H1 (cell line): ENCODE data around the gene CISD1. TPM values are rescaled to one million over a fixed set of nuclear protein-coding genes. Genes with fewer than 3 reads are reported as not detected.
A peak's percentile ranks its signal among the peaks of the same experiment; 100 is the strongest.

ENCODE experiments used
- CTCF ChIA-PET: fragments of 300-600 bp; sonication (Branson Sonifier 250); formaldehyde crosslinking; loops from one replicate; lab custom pipeline; 2021; ENCODE audit not compliant: partially characterized antibody; lab: Charles Lee
- POLR2A ChIA-PET: fragments of 300-600 bp; sonication (Branson Sonifier 250); formaldehyde crosslinking; loops from one replicate; lab custom pipeline; 2021; ENCODE audit warnings: inconsistent platforms; ENCODE audit not compliant: partially characterized antibody; lab: Charles Lee
- DNase-seq, 2 experiments: peaks; one replicate each; pipeline versions ENCODE4 v3.0.0 to v3.0.0-alpha.2; 2010 to 2022; ENCODE audit warnings: low spot score in 2 of 2, low read depth in 1 of 2, mixed read lengths in 1 of 2
- FAIRE-seq: peaks from 2 replicates; lab custom pipeline; 2011; peaks lifted over from hg19 to GRCh38; lab: Jason Lieb, UNC
- H2AFZ ChIP-seq: 2 replicates; pipeline ENCODE4 v1.8.1; 2012; ENCODE audit warnings: low read length, inconsistent platforms
- H2AK5ac ChIP-seq: 2 replicates; pipeline ENCODE4 v1.6.1; 2013; ENCODE audit warnings: low read depth, low read length
- H2BK120ac ChIP-seq: replicated peaks from 2 replicates; pipeline ENCODE3; 2013; ENCODE audit warnings: low read depth, low read length, inconsistent platforms
- H2BK12ac ChIP-seq: 2 replicates; pipeline ENCODE4 v1.6.1; 2013; ENCODE audit warnings: low read depth, low read length
- H2BK15ac ChIP-seq: 2 replicates; pipeline ENCODE4 v1.6.1; 2013; ENCODE audit warnings: low read length
- H2BK20ac ChIP-seq: 2 replicates; pipeline ENCODE4 v1.6.1; 2013; ENCODE audit warnings: low read length
- H2BK5ac ChIP-seq: 2 replicates; pipeline ENCODE4 v1.6.1; 2013; ENCODE audit warnings: low read depth, low read length
- H3K14ac ChIP-seq: 2 replicates; pipeline ENCODE4 v1.6.1; 2013; ENCODE audit warnings: inconsistent platforms; ENCODE audit not compliant: insufficient read length
- H3K18ac ChIP-seq: 2 replicates; pipeline ENCODE4 v1.6.1; 2013; ENCODE audit warnings: low read length; ENCODE audit errors: extremely low read depth
- H3K23ac ChIP-seq: 2 replicates; pipeline ENCODE4 v1.6.1; 2013; ENCODE audit warnings: inconsistent platforms; ENCODE audit not compliant: insufficient read length
- H3K23me2 ChIP-seq: 2 replicates; pipeline ENCODE4 v1.6.1; 2013; ENCODE audit warnings: low read depth, low read length
- H3K27ac ChIP-seq: 2 replicates; pipeline ENCODE4 v1.6.1; 2011; ENCODE audit warnings: low read depth, low read length, inconsistent platforms
- H3K27me3 ChIP-seq, 4 experiments: replicated peaks in 1 of 4; 1 replicate in 1 of 4; 2 replicates in 3 of 4; pipeline versions ENCODE4 v1.6.1 to v1.8.1; 2011 to 2013; ENCODE audit warnings: low read length in 3 of 4, mild to moderate bottlenecking in 3 of 4, inconsistent platforms in 2 of 4, mixed read lengths in 2 of 4, moderate library complexity in 1 of 4; ENCODE audit not compliant: control insufficient read depth in 3 of 4, insufficient read depth in 3 of 4; ENCODE audit errors: extremely low read depth in 1 of 4
- H3K36me3 ChIP-seq, 4 experiments: 2 replicates each; pipeline versions ENCODE4 v1.6.1 to v1.8.1; 2011 to 2013; ENCODE audit warnings: mild to moderate bottlenecking in 4 of 4, low read length in 3 of 4, moderate library complexity in 2 of 4, control low read depth in 1 of 4, inconsistent platforms in 1 of 4; ENCODE audit not compliant: insufficient read depth in 4 of 4, control insufficient read depth in 2 of 4
- H3K4ac ChIP-seq: replicated peaks from 2 replicates; pipeline ENCODE3; 2013; ENCODE audit warnings: low read length, low read depth, mixed read lengths, inconsistent platforms; ENCODE audit not compliant: insufficient read length
- H3K4me1 ChIP-seq, 4 experiments: replicated peaks in 1 of 4; 1 replicate in 1 of 4; 2 replicates in 3 of 4; pipeline versions ENCODE4 v1.6.1 to v1.8.1; 2011 to 2013; ENCODE audit warnings: low read length in 3 of 4, inconsistent platforms in 2 of 4, mixed read lengths in 1 of 4; ENCODE audit not compliant: insufficient read depth in 4 of 4, control insufficient read depth in 3 of 4
- H3K4me2 ChIP-seq, 2 experiments: 2 replicates each; pipeline versions ENCODE4 v1.6.1 to v1.8.1; 2011 to 2013; ENCODE audit warnings: low read depth in 2 of 2, low read length in 2 of 2, control low read depth in 1 of 2, inconsistent platforms in 1 of 2, mild to moderate bottlenecking in 1 of 2; ENCODE audit not compliant: insufficient read depth in 1 of 2
- H3K4me3 ChIP-seq, 4 experiments: fragments of 200-600, 300-600 bp in 1 of 4; sonication (generic), shearing (Covaris generic), sonication (Bioruptor Twin) in 1 of 4; 2 replicates each; pipeline versions ENCODE4 v1.5.1 to v1.8.1; 2011 to 2016; ENCODE audit warnings: low read length in 4 of 4, low read depth in 3 of 4, control low read depth in 2 of 4, inconsistent platforms in 2 of 4, mild to moderate bottlenecking in 2 of 4, mixed read lengths in 1 of 4, moderate library complexity in 1 of 4; ENCODE audit not compliant: insufficient read depth in 2 of 4; ENCODE audit errors: extremely low read depth in 1 of 4
- H3K56ac ChIP-seq: replicated peaks from 2 replicates; pipeline ENCODE3; 2013; ENCODE audit warnings: low read depth, mild to moderate bottlenecking, mixed read lengths, low read length, inconsistent platforms; ENCODE audit not compliant: insufficient read length
- H3K79me1 ChIP-seq: 2 replicates; pipeline ENCODE4 v1.6.1; 2013; ENCODE audit warnings: low read depth, low read length, control low read depth
- H3K79me2 ChIP-seq, 2 experiments: 2 replicates each; pipeline versions ENCODE4 v1.6.1 to v1.8.1; 2012 to 2013; ENCODE audit warnings: low read length in 2 of 2, mild to moderate bottlenecking in 2 of 2, inconsistent platforms in 1 of 2; ENCODE audit not compliant: insufficient read depth in 2 of 2, control insufficient read depth in 1 of 2
- H3K9ac ChIP-seq, 4 experiments: replicated peaks in 1 of 4; 1 replicate in 1 of 4; 2 replicates in 3 of 4; pipeline versions ENCODE4 v1.6.1 to v1.8.1; 2011 to 2013; ENCODE audit warnings: low read depth in 3 of 4, low read length in 3 of 4, control low read depth in 2 of 4, mild to moderate bottlenecking in 2 of 4, moderate library complexity in 2 of 4, inconsistent platforms in 1 of 4; ENCODE audit errors: extremely low read depth in 1 of 4
- H3K9me3 ChIP-seq, 2 experiments: 2 replicates each; pipeline versions ENCODE4 v1.6.1 to v1.8.1; 2012 to 2013; ENCODE audit warnings: mild to moderate bottlenecking in 2 of 2, moderate library complexity in 2 of 2, control low read depth in 1 of 2, inconsistent platforms in 1 of 2, low read depth in 1 of 2, low read length in 1 of 2, mixed read lengths in 1 of 2; ENCODE audit not compliant: insufficient read depth in 2 of 2
- H4K20me1 ChIP-seq, 2 experiments: replicated peaks in 1 of 2; 2 replicates each; pipeline versions ENCODE3 to v1.8.1; 2011 to 2013; ENCODE audit warnings: inconsistent platforms in 2 of 2, low read length in 2 of 2, mild to moderate bottlenecking in 1 of 2; ENCODE audit not compliant: insufficient read depth in 2 of 2, control insufficient read depth in 1 of 2
- H4K5ac ChIP-seq: 2 replicates; pipeline ENCODE4 v1.6.1; 2013; ENCODE audit warnings: low read length, low read depth, mixed read lengths, inconsistent platforms; ENCODE audit not compliant: insufficient read length
- H4K8ac ChIP-seq: 2 replicates; pipeline ENCODE4 v1.8.0; 2013; ENCODE audit warnings: mild to moderate bottlenecking, moderate library complexity, low read length, inconsistent platforms; ENCODE audit not compliant: insufficient read depth; ENCODE audit errors: extremely low read depth
- H4K91ac ChIP-seq: replicated peaks from 2 replicates; pipeline ENCODE3; 2013; ENCODE audit warnings: low read length, mixed read lengths, inconsistent platforms; ENCODE audit not compliant: insufficient read length
- CTCF ChIP-seq, 3 experiments: IDR thresholded peaks; 1 replicate in 2 of 3; 2 replicates in 1 of 3; pipeline versions ENCODE4 v1.5.1 to v1.6.1; 2011; ENCODE audit warnings: low read length in 3 of 3, mild to moderate bottlenecking in 3 of 3, inconsistent platforms in 2 of 3, low read depth in 1 of 3, moderate library complexity in 1 of 3; ENCODE audit not compliant: insufficient read depth in 1 of 3; ENCODE audit errors: control extremely low read depth in 1 of 3
- KDM5A ChIP-seq: fragments of 200-600 bp; IDR thresholded peaks from 2 replicates; pipeline ENCODE4 v1.7.1; 2012; ENCODE audit warnings: mild to moderate bottlenecking, low read length, inconsistent platforms, mixed read lengths
- RAD21 ChIP-seq, 2 experiments: IDR thresholded peaks in 1 of 2; conservative IDR thresholded peaks in 1 of 2; 2 replicates each; pipeline ENCODE4 v1.6.1; 2011; ENCODE audit warnings: low read depth in 2 of 2, low read length in 2 of 2, improper control_type of control experiment in 1 of 2, inconsistent platforms in 1 of 2, mild to moderate bottlenecking in 1 of 2, moderate library complexity in 1 of 2
- WGBS, 2 experiments: shearing (Covaris generic) in 1 of 2; methylation state at CpG; one replicate each; pipeline versions ENCODE4 v1.1.6 to v1.1.7; 2013 to 2015; ENCODE audit warnings: low lambda C conversion rate in 2 of 2, mixed read lengths in 2 of 2, inconsistent platforms in 1 of 2, low coverage in 1 of 2, missing lambda C conversion rate in 1 of 2; ENCODE audit not compliant: insufficient replicate concordance in 2 of 2, insufficient coverage in 1 of 2, insufficient read length in 1 of 2; ENCODE audit errors: extremely low coverage in 1 of 2, missing lambda C conversion rate in 1 of 2; 5-methylcytosine and 5-hydroxymethylcytosine counted together
- polyA plus RNA-seq, 7 experiments: library from polyadenylated mRNA; depleted of rRNA in 3 of 7; stranded (reverse) in 5 of 7; unstranded in 2 of 7; fragments of >200 nt in 5 of 7; fragments of 200-250 nt in 2 of 7; gene quantifications; 1 replicate in 5 of 7; 2 replicates in 1 of 7; 4 replicates in 1 of 7; pipeline versions ENCODE4 v1.2.1 to v1.2.3, GENCODE V29; 2011 to 2013; ENCODE audit warnings: missing spikeins in 2 of 7, mixed read lengths in 2 of 7
- total RNA-seq: library from RNA; stranded (reverse); fragmentation: NEBNext Ultra II Directional; extraction: Animal tissue kit (Norgen Biotek cat#: 25700); gene quantifications from 2 replicates; pipeline ENCODE4 v1.2.1, GENCODE V29; 2021

CISD1 gene
- total and polyA plus RNA-seq, 2 of the 8 experiments (the other 6 are each of a cell fraction or from before 2014, with no cell fraction given): 22.6 to 43.2 TPM

GRCh38 chr10:58291538-58292174 is 22.7 kb downstream of the CISD1 start:
- no peak overlapping the region for H3K23ac ChIP-seq
- FAIRE-seq: no peak
- H2AK5ac ChIP-seq: no peak overlapping the region
- no peaks in the 10 kb centered on the region; a peak in 1 of 7 replicates for H3K27me3 ChIP-seq
- H2BK15ac ChIP-seq: no peak overlapping the region
- no peak for TF ChIP-seq KDM5A
- TF ChIP-seq RAD21 (IDR thresholded peaks at IDR 0.05 in 1 of 2, conservative IDR thresholded peaks at IDR 0.05 in 1 of 2; ENCODE audit: low read depth in 2 of 2, low read length in 2 of 2): peak; percentile 70 to 71
- TF ChIP-seq CTCF (IDR thresholded peaks at IDR 0.05; ENCODE audit: control extremely low read depth in 1 of 3, insufficient read depth in 1 of 3, low read depth in 1 of 3, low read length in 3 of 3): peak in 2 of 3 experiments; percentile 38 to 51; a peak in 2 of 4 replicates
- H2BK20ac ChIP-seq: no peak overlapping the region
- WGBS, 2 experiments: 90% methylated on average over 5 of the region's 5 CpGs; no CpG with 5 or more reads in 1 of the 2 experiments
- H2AFZ ChIP-seq: no peak overlapping the region
- H4K5ac ChIP-seq: no peak overlapping the region
- no peak overlapping the region for H2BK120ac ChIP-seq
- no peaks in the 10 kb centered on the region for H3K79me2 ChIP-seq
- H4K8ac ChIP-seq: no peak overlapping the region
- DNase-seq: no peak
- no peak overlapping the region for H3K14ac ChIP-seq
- H3K9ac ChIP-seq: no peak overlapping the region
- no peak overlapping the region for H3K4ac ChIP-seq
- H3K27ac ChIP-seq: no peak overlapping the region
- no peaks in the 10 kb centered on the region for H3K4me1 ChIP-seq
- H3K56ac ChIP-seq: no peak overlapping the region
- ChIA-PET POLR2A (interaction anchor here (0.8 kb wide), 1 partner anchor 22 kb away, joined by 3 read pairs; no protein-coding TSS in a partner anchor), CTCF (interaction anchor here (0.8 to 7.5 kb wide), 16 partner anchors 9 to 454 kb away, joined by 3 to 105 read pairs (median 4); partner anchors contain the start of genes CISD1 and IPMK)
- H3K18ac ChIP-seq: no peak overlapping the region
- H3K79me1 ChIP-seq: no peaks in the 10 kb centered on the region
- no peaks in the 10 kb centered on the region for H3K36me3 ChIP-seq
- no peaks in the 10 kb centered on the region for H3K9me3 ChIP-seq
- H3K23me2 ChIP-seq: no peaks in the 10 kb centered on the region
- H2BK5ac ChIP-seq: no peak overlapping the region
- H4K20me1 ChIP-seq: no peaks in the 10 kb centered on the region
- no peak overlapping the region for H3K4me3 ChIP-seq
- H4K91ac ChIP-seq: no peak overlapping the region
- H3K4me2 ChIP-seq: no peak overlapping the region
- no peak overlapping the region for H2BK12ac ChIP-seq
